Small intestine (tissue), 7 donors: Measurements from ENCODE around the gene SNRNP200. TPM values are rescaled to one million over a fixed set of nuclear protein-coding genes. Genes with fewer than 3 reads are reported as not detected.
A peak's percentile ranks its signal among the peaks of the same experiment; 100 is the strongest.

Experiments used
- DNase-seq, 2 donors: peaks; one replicate each; pipeline versions ENCODE4 v3.0.0 to v3.0.0-alpha.2; 2013
- FAIRE-seq: peaks from 2 replicates; lab custom pipeline; 2012; peaks lifted over from hg19 to GRCh38; lab: Jason Lieb, UNC
- H3K27ac ChIP-seq, 3 donors: one replicate each; pipeline ENCODE4 v1.5.1; 2013; ENCODE audit warnings: low read length in 2 of 3, mild to moderate bottlenecking in 2 of 3, control low read depth in 1 of 3, inconsistent platforms in 1 of 3, low read depth in 1 of 3, moderate library complexity in 1 of 3
- H3K27me3 ChIP-seq, 3 donors: one replicate each; pipeline ENCODE4 v1.6.1; 2013; ENCODE audit warnings: low read length in 3 of 3, inconsistent platforms in 1 of 3; ENCODE audit not compliant: control insufficient read depth in 3 of 3, insufficient read depth in 3 of 3
- H3K36me3 ChIP-seq, 3 donors: one replicate each; pipeline ENCODE4 v1.6.1; 2013; ENCODE audit warnings: low read length in 3 of 3, inconsistent platforms in 1 of 3, low read depth in 1 of 3, mild to moderate bottlenecking in 1 of 3, moderate library complexity in 1 of 3; ENCODE audit not compliant: control insufficient read depth in 3 of 3, insufficient read depth in 2 of 3
- H3K4me1 ChIP-seq, 3 donors: one replicate each; pipeline ENCODE4 v1.6.1; 2013; ENCODE audit warnings: low read length in 2 of 3, inconsistent platforms in 1 of 3, low read depth in 1 of 3, mild to moderate bottlenecking in 1 of 3, moderate library complexity in 1 of 3; ENCODE audit not compliant: control insufficient read depth in 3 of 3, insufficient read depth in 2 of 3
- H3K4me3 ChIP-seq, 3 donors: one replicate each; pipeline ENCODE4 v1.5.1; 2013; ENCODE audit warnings: low read length in 3 of 3, control low read depth in 1 of 3, inconsistent platforms in 1 of 3, low read depth in 1 of 3, mild to moderate bottlenecking in 1 of 3, moderate library complexity in 1 of 3
- H3K9me3 ChIP-seq, 2 donors: one replicate each; pipeline ENCODE4 v1.6.1; 2013; ENCODE audit warnings: low read depth in 1 of 2, low read length in 1 of 2; ENCODE audit not compliant: control insufficient read depth in 2 of 2, insufficient read depth in 1 of 2
- WGBS, 3 donors: extraction: QIAGEN DNeasy Blood & Tissue Kit; methylation state at CpG; one replicate each; pipeline ENCODE4 v1.1.7; 2013; 5-methylcytosine and 5-hydroxymethylcytosine counted together
- polyA plus RNA-seq, 4 donors: library from polyadenylated mRNA; stranded (reverse) in 3 of 4; unstranded in 1 of 4; fragments of 200-250 nt in 3 of 4; fragments of 120-200 nt in 1 of 4; gene quantifications; one replicate each; pipeline versions ENCODE4 v1.2.1 to v1.2.3, GENCODE V29; 2013
- donor health status: healthy with polysubstance abuse.
- donor health status: control.
- donor health status: control.
- donor health status: Bipolar disorder and iron deficiency.
- donor health status: healthy.

Gene SNRNP200
- polyA plus RNA-seq, 4 donors: 55.4 to 156 (median 66.9) TPM

- no peak overlapping the region for H3K27ac ChIP-seq
- FAIRE-seq (no peak), DNase-seq (no peak)
- H3K36me3 ChIP-seq: peaks cover 45 to 90% (median 75%) of the 10 kb centered on the region in 3 donors
- H3K4me3 ChIP-seq: no peak overlapping the region
- whole genome bisulfite sequencing, 3 donors: 83 to 86% (median 85%) methylated on average over 6 of the region's 6 CpGs
- no peaks in the 10 kb centered on the region for H3K4me1 ChIP-seq
- no peaks in the 10 kb centered on the region for H3K27me3 ChIP-seq
- no peaks in the 10 kb centered on the region for H3K9me3 ChIP-seq
These were observed 18.0 kb downstream of the SNRNP200 start for GRCh38 chr2:96287273-96287856.

GRCh38 chr2:96276787-96277499 lies 28.4 kb downstream of the SNRNP200 start:
- H3K4me3 ChIP-seq: no peak overlapping the region
- H3K27ac ChIP-seq: no peak overlapping the region
- H3K27me3 ChIP-seq: no peaks in the 10 kb centered on the region
- H3K4me1 ChIP-seq: no peaks in the 10 kb centered on the region
- FAIRE-seq (no peak), DNase-seq (no peak)
- 96 to 97% (median 96%) methylated on average over 20 to 21 of the region's 21 CpGs for WGBS, 3 donors
- H3K9me3 ChIP-seq: no peaks in the 10 kb centered on the region
- peaks cover 17 to 72% (median 32%) of the 10 kb centered on the region in 3 donors for H3K36me3 ChIP-seq

- WGBS, 3 donors: 73 to 78% (median 75%) methylated on average over 7 of the region's 7 CpGs
- Histone ChIP-seq H3K9me3 (no peaks in the 10 kb centered on the region), H3K27ac (no peak overlapping the region), H3K27me3 (no peaks in the 10 kb centered on the region), H3K4me3 (no peak overlapping the region), H3K36me3 (peaks cover 17 to 63% (median 34%) of the 10 kb centered on the region in 3 donors), H3K4me1 (no peaks in the 10 kb centered on the region)
- FAIRE-seq: no peak
- DNase-seq: no peak
These were observed 30.8 kb downstream of the SNRNP200 start for GRCh38 chr2:96274355-96275056.

- Histone ChIP-seq H3K4me3 (no peak overlapping the region), H3K27ac (no peak overlapping the region), H3K36me3 (peaks cover 17 to 63% (median 34%) of the 10 kb centered on the region in 3 donors), H3K27me3 (no peaks in the 10 kb centered on the region), H3K4me1 (no peaks in the 10 kb centered on the region), H3K9me3 (no peaks in the 10 kb centered on the region)
- WGBS, 3 donors: 73 to 77% (median 77%) methylated on average over 3 of the region's 3 CpGs
- FAIRE-seq (no peak), DNase-seq (no peak)
These were observed 31.6 kb downstream of the SNRNP200 start for GRCh38 chr2:96273763-96274162.

GRCh38 chr2:96271995-96272394 lies 33.4 kb downstream of the SNRNP200 start:
- H3K27me3 ChIP-seq: no peaks in the 10 kb centered on the region
- H3K9me3 ChIP-seq: no peaks in the 10 kb centered on the region
- DNase-seq (no peak), FAIRE-seq (no peak)
- peaks cover 0 to 7% (median 3%) of the 10 kb centered on the region in 3 donors for H3K4me1 ChIP-seq
- no peak overlapping the region for H3K27ac ChIP-seq
- H3K36me3 ChIP-seq: peaks cover 15 to 61% (median 23%) of the 10 kb centered on the region in 3 donors
- H3K4me3 ChIP-seq: no peak overlapping the region
- WGBS, 3 donors: 89 to 95% (median 92%) methylated on average over 3 of the region's 3 CpGs

- peaks cover 8 to 19% (median 10%) of the 10 kb centered on the region in 3 donors for H3K4me1 ChIP-seq
- no peaks in the 10 kb centered on the region for H3K9me3 ChIP-seq
- peak overlapping the region in 1 of 3 donors; percentile 79 for H3K4me3 ChIP-seq
- peaks cover 11 to 45% (median 14%) of the 10 kb centered on the region in 3 donors for H3K36me3 ChIP-seq
- H3K27me3 ChIP-seq: no peaks in the 10 kb centered on the region
- H3K27ac ChIP-seq: no peak overlapping the region
- 45 to 61% (median 49%) methylated on average over 12 of the region's 12 CpGs for WGBS, 3 donors
- FAIRE-seq (no peak), DNase-seq (peak; percentile 48 to 54)
These were observed 38.0 kb downstream of the SNRNP200 start for GRCh38 chr2:96267159-96267971.

- WGBS, 3 donors: 0 to 1% (median 0%) methylated on average over 51 to 81 of the region's 81 CpGs
- DNase-seq (peak; percentile 98 to 99), FAIRE-seq (no peak)
- Histone ChIP-seq H3K36me3 (peaks cover 5 to 38% (median 8%) of the 10 kb centered on the region in 3 donors), H3K9me3 (no peaks in the 10 kb centered on the region), H3K4me3 (peak within 1 kb of the TSS; percentile 82 to 98 (median 86)), H3K4me1 (peaks cover 8 to 32% (median 13%) of the 10 kb centered on the region in 3 donors), H3K27me3 (no peaks in the 10 kb centered on the region), H3K27ac (peak within 1 kb of the TSS; percentile 80 to 94 (median 93))
These were observed 39.3 kb downstream of the SNRNP200 start, which contains the start of the genes CIAO1 and TMEM127 for GRCh38 chr2:96265840-96266679. Gene CIAO1 (plus strand): TSS chr2:96266225. CDS start chr2:96266351, 126 bp downstream. Gene TMEM127 (minus strand): TSS chr2:96265997. CDS start chr2:96265381, 616 bp downstream.
